Head of caudate nucleus (tissue), 42 donors: Measurements from ENCODE around the gene OR4C15.

Source experiments
- DNase-seq, 42 donors: peaks; one replicate each; pipeline versions ENCODE4 v3.0.0 to v3.0.0-alpha.2; 2020 to 2021; ENCODE audit warnings: mixed read lengths in 7 of 42
- intact Hi-C: fragments of 100-400 bp; cut with DNase I; formaldehyde crosslinking; loops from one replicate; pipeline ENCODE4 v1.15.0; 2022

The OR4C15 gene

DNA sequence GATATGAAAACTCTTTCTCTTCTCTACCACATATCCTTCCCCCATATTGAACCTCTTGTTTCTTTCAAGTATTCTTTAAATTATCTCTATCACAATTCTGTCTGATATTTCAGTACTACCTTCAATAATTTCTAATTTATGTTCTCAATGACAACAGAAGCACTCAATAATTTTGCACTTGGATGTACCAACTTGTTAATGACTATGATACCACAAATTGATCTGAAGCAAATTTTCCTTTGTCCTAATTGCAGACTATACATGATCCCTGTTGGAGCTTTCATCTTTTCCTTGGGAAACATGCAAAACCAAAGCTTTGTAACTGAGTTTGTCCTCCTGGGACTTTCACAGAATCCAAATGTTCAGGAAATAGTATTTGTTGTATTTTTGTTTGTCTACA lies at the start of gene OR4C15:
TSS of gene OR4C15 (plus strand) at position 301 of the 400 bp plus-strand sequence. CDS start at position 301, 0 bp downstream.
- no peak for DNase-seq
- intact Hi-C loops: no loop called here

DNA sequence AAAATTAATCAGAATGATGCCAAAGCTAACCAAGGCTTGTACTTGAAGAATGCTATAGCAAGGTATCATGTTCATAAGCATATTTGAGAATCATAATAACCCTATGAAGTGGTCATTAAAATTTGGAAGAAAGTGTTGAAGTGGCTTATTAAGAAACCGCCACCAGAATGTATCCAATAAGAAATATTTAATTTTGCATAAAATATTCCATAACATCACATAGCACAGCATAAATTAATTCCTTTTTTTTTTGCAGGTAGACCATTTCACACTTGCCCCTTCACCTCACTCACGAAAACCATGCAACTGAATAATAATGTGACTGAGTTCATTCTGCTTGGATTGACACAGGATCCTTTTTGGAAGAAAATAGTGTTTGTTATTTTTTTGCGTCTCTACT lies 17.6 kb downstream of the OR4C15 start, which contains the start of gene OR4C16:
TSS of gene OR4C16 (plus strand) at position 301 of the 400 bp plus-strand sequence. CDS start at position 301, 0 bp downstream.
- intact Hi-C loops: no loop called here
- no peak for DNase-seq

DNA sequence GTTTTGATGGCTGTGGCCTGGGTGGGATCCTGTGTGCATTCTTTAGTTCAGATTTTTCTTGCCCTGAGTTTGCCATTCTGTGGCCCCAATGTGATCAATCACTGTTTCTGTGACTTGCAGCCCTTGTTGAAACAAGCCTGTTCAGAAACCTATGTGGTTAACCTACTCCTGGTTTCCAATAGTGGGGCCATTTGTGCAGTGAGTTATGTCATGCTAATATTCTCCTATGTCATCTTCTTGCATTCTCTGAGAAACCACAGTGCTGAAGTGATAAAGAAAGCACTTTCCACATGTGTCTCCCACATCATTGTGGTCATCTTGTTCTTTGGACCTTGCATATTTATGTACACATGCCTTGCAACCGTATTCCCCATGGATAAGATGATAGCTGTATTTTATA lies 18.3 kb downstream of the OR4C15 start:
- DNase-seq: no peak
- intact Hi-C loops: no loop called here
